Skeletal muscle satellite cell (primary cell): Measurements from ENCODE around the gene ERCC6.

ENCODE experiments used
- H3K27me3 ChIP-seq: 2 replicates; pipeline ENCODE4 v1.7.0; 2013; ENCODE audit warnings: low read length; ENCODE audit not compliant: control insufficient read depth, insufficient read depth
- H3K36me3 ChIP-seq: 2 replicates; pipeline ENCODE4 v1.7.0; 2013; ENCODE audit warnings: mild to moderate bottlenecking, control low read depth, low read length; ENCODE audit not compliant: insufficient read depth
- H3K4me1 ChIP-seq: 2 replicates; pipeline ENCODE4 v1.7.0; 2013; ENCODE audit warnings: low read length; ENCODE audit not compliant: control insufficient read depth, insufficient read depth
- H3K4me2 ChIP-seq: 2 replicates; pipeline ENCODE4 v1.7.0; 2013; ENCODE audit warnings: mild to moderate bottlenecking, low read length
- H3K4me3 ChIP-seq: 2 replicates; pipeline ENCODE4 v1.7.0; 2013; ENCODE audit warnings: low read length
- H3K9ac ChIP-seq: 2 replicates; pipeline ENCODE4 v1.7.0; 2013; ENCODE audit warnings: mild to moderate bottlenecking, low read depth, low read length, moderate library complexity
- H3K9me3 ChIP-seq: replicated peaks from 2 replicates; pipeline ENCODE4 v1.7.0; 2013; ENCODE audit warnings: mild to moderate bottlenecking, control low read depth, low read length

Gene ERCC6

GRCh38 chr10:49523301-49523700 lies 15.6 kb downstream of the ERCC6 start:
- no peak overlapping the region for H3K9ac ChIP-seq
- H3K36me3 ChIP-seq, result peaks cover 89% of the 10 kb centered on the region
- peaks cover 3% of the 10 kb centered on the region for H3K4me1 ChIP-seq
- no peaks in the 10 kb centered on the region for H3K9me3 ChIP-seq
- no peak overlapping the region for H3K4me3 ChIP-seq
- no peak overlapping the region for H3K4me2 ChIP-seq
- H3K27me3 ChIP-seq, result no peaks in the 10 kb centered on the region

GRCh38 chr10:49521062-49521461 lies 17.9 kb downstream of the ERCC6 start:
- H3K27me3 ChIP-seq, result no peaks in the 10 kb centered on the region
- peaks cover 86% of the 10 kb centered on the region for H3K36me3 ChIP-seq
- no peak overlapping the region for H3K4me3 ChIP-seq
- no peak overlapping the region for H3K4me2 ChIP-seq
- H3K9me3 ChIP-seq, result no peaks in the 10 kb centered on the region
- H3K9ac ChIP-seq, result no peak overlapping the region
- peaks cover 3% of the 10 kb centered on the region for H3K4me1 ChIP-seq

GRCh38 chr10:49520122-49520775 lies 18.7 kb downstream of the ERCC6 start:
- Histone ChIP-seq H3K4me1 (peaks cover 3% of the 10 kb centered on the region), H3K4me3 (no peak overlapping the region), H3K9ac (no peak overlapping the region), H3K9me3 (no peaks in the 10 kb centered on the region), H3K27me3 (no peaks in the 10 kb centered on the region), H3K36me3 (peaks cover 88% of the 10 kb centered on the region), H3K4me2 (no peak overlapping the region)

GRCh38 chr10:49519717-49520116 lies 19.2 kb downstream of the ERCC6 start:
- Histone ChIP-seq H3K4me1 (peaks cover 3% of the 10 kb centered on the region), H3K9ac (no peak overlapping the region), H3K4me2 (no peak overlapping the region), H3K9me3 (no peaks in the 10 kb centered on the region), H3K4me3 (no peak overlapping the region), H3K27me3 (no peaks in the 10 kb centered on the region), H3K36me3 (peaks cover 86% of the 10 kb centered on the region)

- H3K9me3 ChIP-seq, result no peaks in the 10 kb centered on the region
- no peaks in the 10 kb centered on the region for H3K27me3 ChIP-seq
- no peak overlapping the region for H3K4me2 ChIP-seq
- H3K36me3 ChIP-seq, result peaks cover 84% of the 10 kb centered on the region
- peaks cover 3% of the 10 kb centered on the region for H3K4me1 ChIP-seq
- no peak overlapping the region for H3K4me3 ChIP-seq
- no peak overlapping the region for H3K9ac ChIP-seq
Measured at GRCh38 chr10:49518982-49519578, 19.8 kb downstream of the ERCC6 start.

- H3K36me3 ChIP-seq, result peaks cover 82% of the 10 kb centered on the region
- H3K9me3 ChIP-seq, result no peaks in the 10 kb centered on the region
- no peak overlapping the region for H3K4me3 ChIP-seq
- no peak overlapping the region for H3K4me2 ChIP-seq
- no peaks in the 10 kb centered on the region for H3K27me3 ChIP-seq
- peaks cover 3% of the 10 kb centered on the region for H3K4me1 ChIP-seq
- no peak overlapping the region for H3K9ac ChIP-seq
Measured at GRCh38 chr10:49518566-49518965, 20.4 kb downstream of the ERCC6 start.

- Histone ChIP-seq H3K9ac (no peak overlapping the region), H3K27me3 (no peaks in the 10 kb centered on the region), H3K4me2 (no peak overlapping the region), H3K4me1 (peaks cover 3% of the 10 kb centered on the region), H3K36me3 (peaks cover 82% of the 10 kb centered on the region), H3K4me3 (no peak overlapping the region), H3K9me3 (no peaks in the 10 kb centered on the region)
Measured at GRCh38 chr10:49516216-49516970, 22.5 kb downstream of the ERCC6 start.

GRCh38 chr10:49512121-49512809 lies 26.7 kb downstream of the ERCC6 start:
- H3K9ac ChIP-seq, result no peak overlapping the region
- no peaks in the 10 kb centered on the region for H3K4me1 ChIP-seq
- H3K4me3 ChIP-seq, result no peak overlapping the region
- H3K27me3 ChIP-seq, result no peaks in the 10 kb centered on the region
- no peaks in the 10 kb centered on the region for H3K9me3 ChIP-seq
- H3K36me3 ChIP-seq, result peaks cover 65% of the 10 kb centered on the region
- H3K4me2 ChIP-seq, result no peak overlapping the region

- H3K4me3 ChIP-seq, result no peak overlapping the region
- peaks cover 54% of the 10 kb centered on the region for H3K36me3 ChIP-seq
- no peak overlapping the region for H3K9ac ChIP-seq
- H3K4me1 ChIP-seq, result no peaks in the 10 kb centered on the region
- H3K4me2 ChIP-seq, result no peak overlapping the region
- H3K27me3 ChIP-seq, result no peaks in the 10 kb centered on the region
- H3K9me3 ChIP-seq, result no peaks in the 10 kb centered on the region
Measured at GRCh38 chr10:49509771-49510303, 29.1 kb downstream of the ERCC6 start.

- Histone ChIP-seq H3K4me2 (no peak overlapping the region), H3K9ac (no peak overlapping the region), H3K9me3 (no peaks in the 10 kb centered on the region), H3K27me3 (no peaks in the 10 kb centered on the region), H3K4me3 (no peak overlapping the region), H3K4me1 (no peaks in the 10 kb centered on the region), H3K36me3 (peaks cover 52% of the 10 kb centered on the region)
Measured at GRCh38 chr10:49508654-49509053, 30.3 kb downstream of the ERCC6 start.

GRCh38 chr10:49508249-49508648 lies 30.7 kb downstream of the ERCC6 start:
- H3K4me1 ChIP-seq, result no peaks in the 10 kb centered on the region
- no peak overlapping the region for H3K4me2 ChIP-seq
- H3K36me3 ChIP-seq, result peaks cover 49% of the 10 kb centered on the region
- no peak overlapping the region for H3K9ac ChIP-seq
- no peaks in the 10 kb centered on the region for H3K9me3 ChIP-seq
- no peak overlapping the region for H3K4me3 ChIP-seq
- no peaks in the 10 kb centered on the region for H3K27me3 ChIP-seq
